HG03378 (cell line): ENCODE data around the gene TMTC1.
"Not testable (repeated sequence)": the region's sequence is repeated elsewhere in the genome, so short reads cannot be mapped to it uniquely, and the experiment has no call there.

Experiments
- ATAC-seq: cut with Tn5 transposase; IDR thresholded peaks from one replicate; pipeline ENCODE4 v1.9.1; 2021; ENCODE audit warnings: mild to moderate bottlenecking, moderate library complexity; ENCODE audit not compliant: unreplicated experiment

Gene TMTC1

DNA sequence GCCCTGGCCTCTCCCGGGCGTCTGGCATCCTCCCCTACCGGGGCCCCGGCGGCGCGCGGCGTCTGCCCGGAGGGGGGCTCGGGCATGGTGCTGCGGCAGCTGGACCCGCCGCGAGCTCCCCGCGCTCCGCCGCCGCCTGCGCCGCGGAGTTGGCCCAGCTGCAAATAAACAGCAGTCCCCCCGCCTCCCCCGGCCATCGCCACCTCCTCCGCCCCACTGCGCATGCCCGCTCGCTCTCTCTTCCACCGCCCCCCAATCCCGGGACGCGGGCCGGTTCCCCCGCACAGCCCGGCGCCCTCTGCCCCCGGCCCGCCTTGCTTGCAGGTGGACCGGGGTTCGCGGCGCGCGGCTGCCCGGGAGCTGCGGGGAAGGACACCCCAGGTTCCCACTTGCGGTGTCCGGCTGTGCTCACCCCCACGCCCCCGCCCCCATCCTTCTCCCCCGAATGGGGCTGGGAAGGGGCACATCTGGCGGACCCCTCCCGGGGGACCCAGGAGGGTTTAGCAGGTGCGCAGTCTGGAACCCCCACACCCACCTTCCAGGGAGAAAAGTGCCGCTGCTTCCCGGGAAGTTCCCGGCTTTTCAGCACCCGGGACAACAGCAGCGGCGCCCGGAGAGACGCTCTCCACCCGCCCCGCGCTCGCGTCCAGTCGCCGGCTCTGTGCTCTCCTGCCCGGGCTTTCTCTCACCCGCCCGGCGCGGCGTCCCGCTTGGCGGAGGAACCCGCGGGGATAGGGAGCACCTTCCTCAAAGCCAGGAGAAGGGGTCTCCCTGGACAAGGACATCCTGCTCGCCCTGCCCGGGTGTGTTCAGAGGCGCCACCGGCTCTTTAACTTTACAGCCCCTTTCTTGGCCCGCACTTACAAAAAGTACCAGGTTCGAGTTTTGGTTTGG lies at the start of gene TMTC1:
Gene TMTC1, minus strand, starts transcription at position 170 of the 894 bp plus-strand sequence. CDS start 191 bp downstream, outside the sequence.
- no peak for ATAC-seq

DNA sequence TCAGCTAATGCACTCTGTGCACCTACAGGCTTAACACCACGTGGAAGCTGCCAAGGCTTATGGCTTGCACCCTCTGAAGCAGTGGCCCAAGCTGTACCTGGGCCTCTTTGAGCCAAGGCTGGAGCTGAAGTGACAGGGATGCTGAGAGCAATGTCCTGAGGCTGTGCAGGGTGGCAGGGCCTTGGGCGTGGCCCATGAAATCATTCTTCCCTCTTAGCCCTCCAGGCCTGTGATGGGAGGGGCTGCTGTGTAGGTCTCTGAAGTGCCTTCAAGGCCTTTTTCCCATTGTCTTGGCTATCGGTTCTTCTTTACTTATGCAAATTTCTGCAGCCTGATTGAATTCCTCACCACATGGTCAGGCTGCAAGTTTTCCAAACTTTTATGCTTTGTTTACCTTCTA lies 47.4 kb upstream of the TMTC1 start:
- ATAC-seq, result no peak

DNA sequence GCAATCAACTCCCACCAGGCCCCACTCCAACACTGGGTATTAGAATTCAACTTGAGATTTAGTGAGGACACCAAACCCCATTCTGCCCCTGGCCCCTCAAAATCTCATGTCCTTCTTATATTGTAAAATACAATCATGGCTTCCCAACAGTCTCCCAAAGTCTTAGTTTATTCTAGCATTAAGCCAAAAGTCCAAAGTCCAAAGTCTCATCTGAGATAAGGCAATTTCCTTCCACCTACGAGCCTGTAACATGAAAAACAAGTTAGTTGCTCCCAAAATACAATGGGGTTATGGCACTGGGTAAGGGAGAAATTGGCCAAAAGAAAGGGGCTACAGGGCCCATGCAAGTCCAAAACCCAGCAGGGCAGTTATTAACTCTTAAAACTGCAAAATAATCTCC lies 46.6 kb upstream of the TMTC1 start:
- no peak for ATAC-seq

DNA sequence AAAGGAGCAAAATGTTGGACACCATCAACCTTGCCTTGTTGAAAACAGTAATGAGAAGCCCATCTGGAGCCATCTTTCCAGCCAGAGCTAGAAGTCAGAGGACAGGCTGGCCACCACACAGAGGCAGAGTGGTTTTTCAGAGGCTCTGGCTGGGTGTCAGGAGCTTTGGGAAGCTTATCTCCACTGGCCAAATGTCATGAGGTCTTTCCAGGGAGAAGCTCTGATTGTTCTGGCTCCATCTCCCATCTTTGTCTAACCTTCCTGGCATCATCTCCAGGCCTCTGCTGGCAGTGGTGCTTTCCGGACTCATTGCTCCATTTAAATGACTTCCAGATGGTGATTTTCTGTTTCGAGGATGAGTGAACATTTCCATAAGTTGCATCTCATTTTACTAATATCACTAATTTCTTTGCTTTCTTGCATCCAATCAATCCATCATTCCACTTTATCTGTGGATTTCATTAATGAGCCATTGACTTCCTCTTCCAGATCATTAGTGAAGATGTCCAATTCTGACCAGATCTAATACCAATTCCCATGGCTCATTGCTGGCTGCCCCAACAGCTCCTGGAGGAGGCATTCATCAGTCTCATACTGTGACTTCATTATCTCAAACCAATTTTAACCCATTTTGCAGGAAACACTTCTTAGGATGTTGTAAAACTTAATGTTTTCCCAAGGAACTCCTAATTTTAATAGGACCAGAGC lies 35.3 kb upstream of the TMTC1 start:
- ATAC-seq, result no peak

DNA sequence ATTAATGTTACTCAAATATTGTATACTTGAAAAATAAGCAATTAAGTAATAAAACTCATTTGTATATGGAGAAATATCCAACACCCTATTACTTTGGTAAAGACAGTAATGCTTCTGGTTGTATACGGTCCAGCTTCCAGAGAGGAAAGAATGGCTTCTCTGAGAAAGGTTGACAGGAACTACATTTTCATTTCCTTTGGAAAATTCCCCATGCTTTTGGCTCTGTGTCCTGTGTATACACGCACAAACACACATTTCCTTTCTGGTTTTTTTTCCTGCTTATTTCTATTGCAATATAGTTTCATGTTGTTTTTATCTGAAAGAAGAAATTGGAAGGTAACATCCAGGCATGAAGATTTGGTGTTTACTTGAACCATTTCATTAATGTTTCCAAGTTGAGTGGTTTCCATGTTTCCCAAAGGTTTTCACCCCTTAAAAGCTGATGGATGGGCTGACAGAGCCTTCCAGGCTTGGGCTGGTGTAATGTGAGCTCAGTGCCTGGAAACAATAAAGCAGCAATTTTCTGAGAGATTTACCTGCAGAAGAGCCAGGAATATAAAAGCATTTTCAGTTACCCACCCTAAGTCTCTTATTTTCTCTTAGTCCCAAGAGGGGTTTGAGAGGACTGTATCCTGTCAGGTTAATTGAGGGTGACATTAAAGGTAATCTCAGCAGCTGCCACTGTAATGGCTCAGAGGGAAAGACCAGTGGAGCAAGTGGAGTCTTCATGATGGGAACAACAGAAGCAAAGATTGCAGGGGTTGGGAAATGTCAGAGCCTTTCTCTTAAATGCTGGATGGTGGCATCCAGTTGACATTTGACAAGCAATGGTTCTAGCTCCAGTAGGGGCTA lies 33.4 kb upstream of the TMTC1 start:
- ATAC-seq, result no peak

DNA sequence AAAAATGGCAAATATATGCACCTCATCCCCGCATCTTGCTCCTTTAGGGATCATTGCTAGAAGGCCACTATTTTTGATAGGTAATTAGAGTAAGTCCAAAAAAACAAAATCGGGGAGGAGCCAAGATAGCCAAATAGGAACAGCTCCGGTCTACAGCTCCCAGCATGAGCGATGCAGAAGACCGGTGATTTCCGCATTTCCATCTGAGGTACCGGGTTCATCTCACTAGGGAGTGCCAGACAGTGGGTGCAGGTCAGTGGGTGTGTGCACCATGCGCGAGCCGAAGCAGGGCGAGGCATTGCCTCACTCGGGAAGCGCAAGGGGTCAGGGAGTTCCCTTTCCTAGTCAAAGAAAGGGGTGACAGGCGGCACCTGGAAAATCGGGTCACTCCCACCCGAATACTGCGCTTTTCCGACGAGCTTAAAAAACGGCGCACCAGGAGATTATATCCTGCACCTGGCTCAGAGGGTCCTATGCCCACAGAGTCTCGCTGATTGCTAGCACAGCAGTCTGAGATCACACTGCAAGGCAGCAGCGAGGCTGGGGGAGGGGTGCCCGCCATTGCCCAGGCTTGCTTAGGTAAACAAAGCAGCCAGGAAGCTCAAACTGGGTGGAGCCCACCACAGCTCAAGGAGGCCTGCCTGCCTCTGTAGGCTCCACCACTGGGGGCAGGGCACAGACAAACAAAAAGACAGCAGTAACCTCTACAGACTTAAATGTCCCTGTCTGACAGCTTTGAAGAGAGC lies 26.0 kb upstream of the TMTC1 start:
- not testable (repeated sequence) for ATAC-seq

DNA sequence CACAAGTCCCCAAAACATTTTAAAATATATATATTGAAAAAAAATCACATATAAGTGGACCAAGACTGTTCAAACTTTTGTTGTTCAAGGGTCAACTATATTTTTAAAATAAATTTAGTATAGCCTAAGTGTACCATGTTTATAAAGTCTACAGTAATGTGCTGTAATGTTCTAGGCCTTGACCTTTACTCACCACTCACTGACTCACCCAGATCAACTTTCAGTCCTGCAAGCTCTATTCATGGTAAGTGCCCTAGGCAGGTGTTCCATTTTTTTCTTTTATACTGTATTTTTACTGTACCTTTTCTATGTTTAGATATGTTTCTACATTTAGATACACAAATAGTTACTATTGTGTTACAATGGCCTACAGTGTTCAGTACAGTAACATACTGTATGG lies 23.4 kb upstream of the TMTC1 start:
- no peak for ATAC-seq

DNA sequence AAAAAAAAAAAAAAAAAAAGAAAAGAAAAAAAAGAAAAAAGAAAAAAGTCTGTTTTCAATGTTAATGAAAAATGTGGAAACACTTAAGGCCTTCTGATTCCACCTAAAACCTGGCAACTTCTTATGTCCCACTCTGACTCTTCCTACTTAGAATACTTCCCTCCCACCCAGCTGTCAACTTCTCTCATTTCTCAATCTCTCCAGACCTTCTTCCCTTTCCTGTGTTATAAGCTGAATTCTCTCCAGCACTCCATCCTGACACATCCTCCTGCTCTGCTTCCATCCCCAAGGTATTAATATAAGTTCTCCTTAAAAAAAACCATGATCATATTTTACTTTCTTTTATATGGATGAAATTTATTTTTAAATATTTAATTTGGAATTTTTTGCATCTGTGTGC lies 20.3 kb upstream of the TMTC1 start:
- ATAC-seq, result no peak

DNA sequence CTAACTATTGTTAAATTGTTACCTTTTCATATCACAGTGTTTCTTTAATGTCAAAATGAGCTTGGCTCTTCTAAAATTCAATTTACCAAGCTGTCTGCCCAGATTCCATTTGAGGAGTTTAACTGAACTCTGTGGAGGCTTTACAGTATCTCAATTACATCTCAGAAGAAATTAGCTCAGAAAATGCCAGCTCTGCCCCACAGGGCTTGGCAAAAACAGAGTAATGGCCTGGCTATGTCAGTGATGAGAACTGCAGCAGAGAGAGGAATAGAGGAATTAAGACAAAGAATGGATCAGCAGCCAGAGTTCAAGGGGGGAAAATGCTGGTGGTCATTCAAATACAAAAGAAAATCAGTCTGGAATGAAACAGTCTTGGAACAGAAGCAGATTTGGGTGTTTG lies 15.8 kb upstream of the TMTC1 start:
- no peak for ATAC-seq

DNA sequence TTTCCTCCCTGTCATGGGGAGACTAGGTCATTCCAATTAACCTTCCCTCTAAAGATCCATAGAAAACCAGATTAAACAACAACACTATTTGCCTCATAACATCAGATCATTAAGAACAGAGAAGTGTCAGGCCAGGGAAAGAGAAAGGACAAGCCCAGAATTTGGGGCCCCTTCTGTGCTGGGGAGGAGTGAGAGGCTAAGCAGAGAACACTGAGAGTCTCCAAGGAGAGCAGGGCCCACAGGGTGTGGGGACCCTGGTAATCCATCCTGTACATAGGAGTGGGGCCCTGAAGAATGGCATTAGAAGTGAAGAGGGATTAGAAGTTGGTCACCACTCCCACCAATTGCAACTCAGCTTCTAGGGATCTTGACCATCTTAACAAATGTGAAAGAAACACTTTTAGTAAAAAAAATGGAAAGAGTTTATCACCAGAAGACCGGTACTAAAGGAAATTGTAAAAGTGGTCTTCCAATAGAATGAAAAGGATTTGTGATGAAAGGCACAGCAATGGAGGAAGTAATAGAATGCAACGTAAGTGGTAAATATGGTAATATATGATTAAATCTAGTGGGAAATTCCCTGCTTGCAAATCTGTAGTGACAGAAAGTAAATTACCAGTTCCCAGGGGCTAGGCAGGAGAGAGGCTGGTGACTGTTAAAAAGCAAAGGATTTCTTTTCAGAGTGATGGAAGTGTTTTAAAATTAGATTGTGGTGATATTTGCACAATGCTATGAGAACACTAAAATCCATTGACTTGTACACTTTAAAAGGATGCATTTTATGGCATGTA lies 14.0 kb upstream of the TMTC1 start:
- ATAC-seq, result no peak

DNA sequence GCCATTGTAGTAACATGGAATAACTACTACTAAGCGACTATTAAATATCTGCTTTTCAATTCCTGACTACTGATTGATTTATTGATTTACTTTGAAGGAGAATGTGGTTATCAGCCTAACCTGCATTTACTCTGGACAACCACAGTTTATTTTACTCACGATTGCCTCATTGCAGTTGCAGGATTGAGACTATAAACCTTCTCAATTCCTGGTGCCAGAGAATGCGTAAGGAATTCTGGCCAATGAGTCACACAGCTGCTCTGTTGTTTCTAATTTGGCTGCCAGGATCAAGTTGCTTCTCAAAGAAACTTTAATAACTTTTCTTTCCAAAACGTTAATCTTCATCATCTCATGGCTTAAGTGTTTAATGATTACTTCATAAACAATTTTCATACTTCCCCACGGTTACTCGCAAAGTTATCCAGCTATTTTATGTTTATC lies 13.1 kb upstream of the TMTC1 start:
- no peak for ATAC-seq

DNA sequence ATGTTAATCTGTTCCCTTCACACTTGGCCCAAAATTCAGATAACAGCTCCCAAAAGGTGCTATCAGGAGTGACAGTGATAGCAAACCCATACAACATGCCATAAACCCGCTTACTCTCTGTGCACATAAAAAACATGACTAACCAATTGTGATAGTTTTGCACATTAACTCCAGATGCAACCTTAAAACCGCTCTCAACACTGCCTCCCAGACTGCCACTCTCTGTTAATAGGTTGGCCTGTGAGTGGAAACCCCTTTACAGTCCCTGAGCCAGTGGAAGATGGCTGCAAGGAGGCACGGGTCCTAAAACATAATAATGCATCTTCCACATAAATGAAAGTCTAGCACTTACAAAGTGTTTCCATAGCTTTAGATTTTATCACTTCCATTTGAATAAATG lies 12.0 kb upstream of the TMTC1 start:
- no peak for ATAC-seq

DNA sequence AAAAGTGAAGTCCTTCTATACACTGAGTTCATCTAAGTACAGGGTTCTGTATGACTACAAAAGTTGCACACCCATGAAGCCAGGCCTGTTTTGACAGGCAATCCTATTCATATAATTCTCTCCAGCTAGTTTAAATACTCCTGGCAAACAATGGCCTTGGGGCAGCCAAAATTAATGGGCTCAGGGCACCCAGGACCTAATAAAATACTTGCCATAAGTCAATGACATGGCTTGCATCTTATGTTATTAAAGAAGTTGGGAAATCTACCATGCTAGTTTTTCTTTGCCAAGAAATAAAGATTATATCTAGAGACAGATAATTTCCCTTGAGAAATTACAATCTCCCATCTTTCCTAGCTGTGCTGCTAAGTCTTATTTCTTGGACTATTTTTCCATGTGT lies 11.1 kb upstream of the TMTC1 start:
- ATAC-seq, result no peak

DNA sequence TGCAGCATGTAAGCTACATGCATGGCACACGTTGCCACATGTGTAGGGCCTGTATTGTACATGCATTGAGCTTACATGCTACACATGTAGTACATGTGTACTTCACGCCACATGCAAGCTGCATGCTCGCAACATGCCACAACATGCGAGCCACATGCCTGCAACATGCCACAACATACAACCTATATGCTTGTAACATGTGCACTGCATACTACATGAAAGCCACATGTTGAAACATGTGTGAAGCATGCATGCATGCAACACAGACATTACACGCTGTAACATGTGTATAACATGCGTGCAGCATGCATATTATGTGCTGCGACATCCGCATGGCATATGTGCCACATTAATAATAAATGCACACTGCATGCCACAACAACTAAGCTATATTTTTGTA lies 9.1 kb upstream of the TMTC1 start:
- no peak for ATAC-seq

DNA sequence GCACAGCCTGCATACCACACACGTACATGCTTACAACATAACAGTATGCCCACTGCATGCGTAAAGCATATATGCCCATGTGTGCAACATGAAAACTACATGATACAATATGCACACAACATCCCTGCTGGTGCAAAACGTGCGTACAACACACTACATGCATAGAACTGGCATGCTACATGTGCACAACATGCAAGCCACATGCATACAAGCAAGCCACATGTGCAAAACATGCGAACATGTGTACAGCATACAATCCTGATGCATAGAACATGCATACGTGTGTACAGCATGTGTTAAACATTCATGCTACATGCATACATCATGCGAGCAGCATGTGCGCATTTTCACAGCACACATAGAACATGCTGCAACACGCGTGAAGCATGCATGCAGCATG lies 8.4 kb upstream of the TMTC1 start:
- no peak for ATAC-seq

DNA sequence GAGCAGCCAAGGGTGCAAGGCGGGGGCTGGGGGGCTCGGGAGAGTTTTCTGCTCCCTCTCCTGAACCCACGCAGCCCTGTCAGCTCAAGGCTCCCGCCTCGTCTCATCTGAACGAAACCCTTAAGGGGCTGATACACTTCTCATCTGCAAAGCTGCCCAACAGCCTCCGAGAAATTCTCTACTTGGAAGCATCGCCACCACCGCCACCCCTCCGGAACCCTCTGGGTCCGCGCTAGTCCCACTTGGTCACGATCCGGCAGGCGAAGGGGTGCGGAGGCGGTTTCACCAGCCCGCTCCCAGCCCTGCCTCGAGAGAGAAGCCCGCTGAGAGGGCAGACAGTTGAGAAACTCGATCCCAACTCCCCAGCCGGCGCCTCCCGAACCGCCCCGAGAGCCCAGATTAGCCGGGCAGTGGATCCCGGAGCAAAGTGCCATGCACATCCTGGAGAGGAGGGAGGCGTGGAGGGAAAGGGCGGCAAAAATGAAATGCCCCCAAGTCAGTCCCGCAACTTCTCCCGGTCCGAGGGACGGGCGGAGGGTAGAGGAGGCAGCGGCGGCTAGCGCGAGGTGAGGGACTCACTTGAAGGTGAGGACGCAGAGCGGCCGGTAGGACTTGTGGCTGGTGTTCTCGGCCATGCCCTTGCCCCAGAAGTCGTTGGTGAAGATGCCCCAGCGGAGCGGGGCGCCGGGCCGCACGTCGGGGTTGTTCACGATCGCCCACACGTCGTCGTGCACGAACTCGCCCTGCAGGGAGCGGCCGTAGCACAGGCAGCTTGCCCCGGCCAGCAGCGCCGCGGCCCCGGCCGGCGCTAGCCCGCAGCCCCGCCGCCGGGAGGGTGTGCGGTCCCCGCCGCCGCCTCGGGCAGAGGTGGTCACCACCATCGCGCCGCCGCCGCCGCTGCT lies 620 bp downstream of the TMTC1 start:
- ATAC-seq, result peak; percentile 13

DNA sequence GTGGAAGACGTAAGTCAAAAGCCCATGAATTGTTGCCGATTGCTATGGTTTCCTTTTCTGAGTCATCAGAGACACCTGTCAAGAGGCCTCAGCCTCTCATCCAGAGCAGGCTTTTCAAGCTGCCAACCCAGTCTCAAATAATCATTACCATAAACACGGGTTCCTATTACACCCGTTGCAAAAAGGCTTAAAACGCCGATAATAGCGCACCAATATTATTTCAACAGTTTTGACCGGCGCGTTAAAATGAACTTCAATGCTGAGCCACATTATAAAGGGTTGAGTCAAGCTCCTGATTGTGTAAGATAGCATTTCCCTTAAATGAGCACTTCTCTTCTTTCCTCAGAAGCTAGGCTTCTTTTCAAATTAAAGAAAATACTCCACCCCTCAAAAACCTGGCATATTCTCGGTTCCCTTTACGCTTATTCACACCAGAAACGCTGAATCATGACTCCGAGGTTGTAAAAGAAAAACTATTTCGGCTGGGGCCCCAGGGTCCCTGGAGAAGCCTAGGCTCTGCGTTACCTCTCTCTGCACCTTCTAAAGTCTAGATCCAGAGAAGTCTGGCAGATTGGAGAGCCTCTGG lies 1.4 kb downstream of the TMTC1 start:
- ATAC-seq, result peak; percentile 87

DNA sequence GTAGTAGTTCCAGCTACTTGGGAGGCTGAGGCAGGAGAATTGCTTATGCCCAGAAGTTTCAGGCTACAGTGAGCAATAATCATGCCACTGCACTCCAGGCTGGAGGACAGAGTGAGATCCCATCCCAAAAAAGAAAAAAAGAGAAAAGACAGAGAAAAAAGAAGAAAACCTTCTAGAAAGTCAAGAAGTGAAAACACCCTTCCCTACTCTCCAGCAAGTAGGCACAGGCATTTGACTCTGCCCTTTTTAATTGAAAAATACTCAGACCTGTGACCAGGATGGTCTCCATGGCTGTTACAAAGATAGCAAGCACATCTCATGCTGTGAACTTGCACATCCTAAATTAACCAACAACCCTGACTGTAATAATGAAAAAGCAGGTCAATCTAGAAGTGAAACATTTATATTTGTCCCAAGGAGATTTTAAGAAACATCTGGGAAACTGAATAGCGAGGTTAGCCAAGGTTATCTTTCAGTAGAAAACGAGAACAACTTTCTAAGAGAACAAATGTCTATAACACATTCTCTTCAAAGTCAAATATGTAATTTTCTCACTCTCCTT lies 2.0 kb downstream of the TMTC1 start:
- peak; percentile 37 for ATAC-seq
